IMR-90 (cell line): ENCODE measurements around the gene MGST2. TPM values are rescaled to one million over a fixed set of nuclear protein-coding genes. Genes with fewer than 3 reads are reported as not detected.

Experiments
- ATAC-seq: fragments of 200-7000 bp; cut with Tn5 transposase; 2 replicates; pipeline ENCODE4 v1.9.1; 2020; ENCODE audit warnings: low read depth, mild to moderate bottlenecking, moderate library complexity
- BruUV-seq: library from RNA; stranded (reverse); fragments of 400-500 nt; replicated peaks from 2 replicates; lab custom pipeline; 2021; lab: Mats Ljungman, UMichigan
- CTCF ChIA-PET: fragments of 300-600 bp; formaldehyde crosslinking; extraction: SDS; loops from one replicate; lab custom pipeline; 2021; ENCODE audit warnings: antibody characterized with exemption; lab: Yijun Ruan, JAX
- POLR2A ChIA-PET: fragments of 300-600 bp; sonication (Branson Sonifier 250); formaldehyde crosslinking; loops from one replicate; lab custom pipeline; 2022; ENCODE audit warnings: antibody characterized with exemption; ENCODE audit not compliant: unreplicated experiment; lab: Charles Lee
- DNase-seq: peaks from one replicate; pipeline ENCODE4 v3.0.0; 2013
- H2AFZ ChIP-seq: replicated peaks from 2 replicates; pipeline ENCODE3; 2013; ENCODE audit warnings: low read length, mild to moderate bottlenecking; ENCODE audit not compliant: poor library complexity
- H2AK5ac ChIP-seq: 2 replicates; pipeline ENCODE4 v1.6.1; 2013; ENCODE audit warnings: low read depth, low read length, inconsistent platforms
- H2AK9ac ChIP-seq: replicated peaks from 2 replicates; pipeline ENCODE3; 2013; ENCODE audit warnings: mild to moderate bottlenecking, low read depth, low read length, moderate library complexity; ENCODE audit not compliant: poor library complexity
- H2BK120ac ChIP-seq: 2 replicates; pipeline ENCODE4 v1.6.1; 2013; ENCODE audit warnings: low read depth, low read length, inconsistent platforms
- H2BK15ac ChIP-seq: 3 replicates; pipeline ENCODE4 v1.6.1; 2013; ENCODE audit warnings: low read depth, low read length, inconsistent platforms
- H2BK20ac ChIP-seq: 2 replicates; pipeline ENCODE4 v1.6.1; 2013; ENCODE audit warnings: low read depth, mild to moderate bottlenecking, inconsistent platforms, low read length, moderate library complexity
- H2BK5ac ChIP-seq: 2 replicates; pipeline ENCODE4 v1.6.1; 2013; ENCODE audit warnings: mild to moderate bottlenecking, low read depth, low read length, inconsistent platforms; ENCODE audit not compliant: poor library complexity, severe bottlenecking
- H3K14ac ChIP-seq: replicated peaks from 2 replicates; pipeline ENCODE4 v1.6.1; 2013; ENCODE audit warnings: low read depth, low read length, inconsistent platforms
- H3K18ac ChIP-seq: 2 replicates; pipeline ENCODE4 v1.6.1; 2013; ENCODE audit warnings: low read depth, low read length, control low read depth
- H3K23ac ChIP-seq: 2 replicates; pipeline ENCODE4 v1.6.1; 2013; ENCODE audit warnings: low read depth, low read length, inconsistent platforms
- H3K27ac ChIP-seq: 2 replicates; pipeline ENCODE4 v1.5.1; 2013; ENCODE audit warnings: mild to moderate bottlenecking, control low read depth, low read length; ENCODE audit not compliant: insufficient read depth
- H3K27me3 ChIP-seq: 2 replicates; pipeline ENCODE4 v1.6.1; 2013; ENCODE audit warnings: low read length; ENCODE audit not compliant: control insufficient read depth, insufficient read depth
- H3K36me3 ChIP-seq: 2 replicates; pipeline ENCODE4 v1.6.1; 2013; ENCODE audit warnings: low read length, mixed read lengths; ENCODE audit not compliant: control insufficient read depth, insufficient read depth
- H3K4ac ChIP-seq: 2 replicates; pipeline ENCODE4 v1.6.1; 2013; ENCODE audit warnings: low read depth, low read length, inconsistent platforms
- H3K4me1 ChIP-seq: 2 replicates; pipeline ENCODE4 v1.6.1; 2013; ENCODE audit warnings: low read length, mixed read lengths; ENCODE audit not compliant: control insufficient read depth, insufficient read depth
- H3K4me2 ChIP-seq: 2 replicates; pipeline ENCODE4 v1.6.1; 2013; ENCODE audit warnings: low read depth, mild to moderate bottlenecking, control low read depth, low read length, moderate library complexity
- H3K4me3 ChIP-seq: 2 replicates; pipeline ENCODE4 v1.5.1; 2013; ENCODE audit warnings: low read depth, mild to moderate bottlenecking, control low read depth, low read length, moderate library complexity; ENCODE audit not compliant: insufficient read depth
- H3K56ac ChIP-seq: 2 replicates; pipeline ENCODE4 v1.6.1; 2013; ENCODE audit warnings: low read length, inconsistent platforms; ENCODE audit not compliant: insufficient read depth; ENCODE audit errors: extremely low read depth
- H3K79me1 ChIP-seq, 2 experiments: 2 replicates each; pipeline ENCODE4 v1.6.1; 2013; ENCODE audit warnings: low read length in 2 of 2, inconsistent platforms in 1 of 2, low read depth in 1 of 2
- H3K9ac ChIP-seq: 2 replicates; pipeline ENCODE4 v1.6.1; 2013; ENCODE audit warnings: low read depth, low read length, control low read depth
- H3K9me1 ChIP-seq: 2 replicates; pipeline ENCODE4 v1.6.1; 2013; ENCODE audit warnings: low read length, inconsistent platforms; ENCODE audit not compliant: insufficient read depth
- H3K9me3 ChIP-seq: 2 replicates; pipeline ENCODE4 v1.6.1; 2013; ENCODE audit warnings: low read length; ENCODE audit not compliant: control insufficient read depth, insufficient read depth
- H4K20me1 ChIP-seq: 2 replicates; pipeline ENCODE4 v1.6.1; 2013; ENCODE audit warnings: low read length, inconsistent platforms; ENCODE audit not compliant: insufficient read depth
- H4K5ac ChIP-seq: 2 replicates; pipeline ENCODE4 v1.6.1; 2013; ENCODE audit warnings: mild to moderate bottlenecking, low read depth, low read length, control low read depth
- H4K8ac ChIP-seq, 2 experiments: 2 replicates each; pipeline ENCODE4 v1.6.1; 2013; ENCODE audit warnings: low read depth in 2 of 2, low read length in 2 of 2, control low read depth in 1 of 2, inconsistent platforms in 1 of 2
- H4K91ac ChIP-seq: 2 replicates; pipeline ENCODE4 v1.6.1; 2013; ENCODE audit warnings: low read depth, low read length, inconsistent platforms; ENCODE audit not compliant: insufficient read depth
- SMC3 ChIP-seq: fragments of 150-350 bp; IDR thresholded peaks from 2 replicates; pipeline ENCODE4 v1.6.1; 2016; ENCODE audit warnings: low read depth, mild to moderate bottlenecking, antibody characterized with exemption, low read length, moderate library complexity
- WGBS, 2 experiments: methylation state at CpG; one replicate each; pipeline versions ENCODE4 v1.1.5 to v1.1.7; 2013; ENCODE audit warnings: missing lambda C conversion rate in 2 of 2; ENCODE audit not compliant: insufficient read length in 1 of 2; ENCODE audit errors: extremely low coverage in 2 of 2; 5-methylcytosine and 5-hydroxymethylcytosine counted together
- dilution Hi-C: fragments of 300-500 bp; cut with HindIII; formaldehyde crosslinking; loops from one replicate; pipeline ENCODE4 v1.14.3; 2018; ENCODE audit warnings: low sequenced_read_pairs; ENCODE audit not compliant: unreplicated experiment
- in situ Hi-C: fragments of 300-500 bp; cut with MboI; formaldehyde crosslinking; loops from 3 replicates; pipeline ENCODE4 v1.14.3; 2019; ENCODE audit warnings: low sequenced_read_pairs, inconsistent platforms, mixed read lengths
- intact Hi-C: fragments of 100-400 bp; cut with micrococcal nuclease; formaldehyde crosslinking; loops from 2 replicates; pipeline ENCODE4 v1.10.0; 2022
- polyA plus RNA-seq, 3 experiments: library from polyadenylated mRNA; depleted of rRNA; stranded (reverse); fragments of >200 nt; gene quantifications; 2 replicates each; pipeline ENCODE4 v1.2.3, GENCODE V29; 2012; ENCODE audit warnings: low replicate concordance in 1 of 3
- total RNA-seq: library from RNA; depleted of rRNA; stranded (reverse); fragments of >200 nt; gene quantifications from 2 replicates; pipeline ENCODE4 v1.2.3, GENCODE V29; 2012

MGST2 gene
- total and polyA plus RNA-seq, 2 of the 4 experiments (the other 2 are of a cell fraction), result 4.8 to 10.5 TPM

GRCh38 chr4:139659735-139660424, 5.7 kb upstream of the MGST2 start:
- Histone ChIP-seq H3K4me2 (no peak overlapping the region), H2AK5ac (peak overlapping the region; percentile 61; the same call in 1 of the 2 replicates), H4K91ac (no peak overlapping the region; the same call in 1 of the 2 replicates), H2AFZ (no peak overlapping the region), H3K79me1 (no peaks in the 10 kb centered on the region), H3K18ac (no peak overlapping the region), H3K56ac (no peak overlapping the region), H3K4me3 (no peak overlapping the region), H3K27me3 (no peaks in the 10 kb centered on the region), H2BK20ac (no peak overlapping the region), H3K9me3 (no peaks in the 10 kb centered on the region), H2BK120ac (no peak overlapping the region), H3K9ac (no peak overlapping the region), H2AK9ac (no peak overlapping the region), H4K8ac (no peak overlapping the region), H3K4me1 (peaks cover 6% of the 10 kb centered on the region), H3K14ac (no peak overlapping the region), H3K9me1 (peaks cover 3% of the 10 kb centered on the region; the same call in 1 of the 2 replicates), H3K36me3 (no peaks in the 10 kb centered on the region), H4K5ac (no peak overlapping the region), H3K23ac (no peak overlapping the region), H2BK15ac (no peak overlapping the region), H2BK5ac (peak overlapping the region; percentile 16), H3K4ac (no peak overlapping the region), H4K20me1 (no peaks in the 10 kb centered on the region), H3K27ac (no peak overlapping the region)
- TF ChIP-seq SMC3, result no peak
- in situ Hi-C loops, result no loop called here
- BruUV-seq, result no TSS peak
- ChIA-PET POLR2A (no interaction called here), CTCF (interaction anchor here (1.3 kb wide), 1 partner anchor 56 kb away, joined by 4 read pairs; no protein-coding TSS in a partner anchor)
- dilution Hi-C loops, result no loop called here
- ATAC-seq (no peak), DNase-seq (no peak)
- 100% methylated on average over 2 of the region's 12 CpGs; no CpG with 5 or more reads in 1 of the 2 experiments for WGBS, 2 experiments
- intact Hi-C loops, result loop anchor here (5.0 kb wide), 6 partner anchors 72 to 1192 kb away; no protein-coding TSS in a partner anchor
